Measurements from ENCODE around the gene DHCR7. TPM values are rescaled to one million over a fixed set of nuclear protein-coding genes. Genes with fewer than 3 reads are reported as not detected.

The DHCR7 gene
- total and polyA plus RNA-seq, 2 experiments from 2014 or later: 13.6 to 15.7 TPM

- DNase-seq: no peak
- Histone ChIP-seq H3K79me2 (ENCODE audit: insufficient read depth) (peaks cover 19% of the 10 kb centered on the region), H3K27me3 (replicated peaks; ENCODE audit: insufficient read depth) (no peaks in the 10 kb centered on the region), H2AFZ (no peak overlapping the region), H3K4me2 (ENCODE audit: unreplicated experiment) (no peak overlapping the region), H3K9me3 (ENCODE audit: low read depth) (no peaks in the 10 kb centered on the region), H3K9me2 (ENCODE audit: insufficient read depth) (no peaks in the 10 kb centered on the region), H3F3A (ENCODE audit: insufficient read depth) (no peaks in the 10 kb centered on the region), H3K4me1 (ENCODE audit: insufficient read depth) (no peaks in the 10 kb centered on the region), H3K4me3 (no peak overlapping the region), H4K20me1 (ENCODE audit: insufficient read depth) (no peaks in the 10 kb centered on the region), H3K9ac (no peak overlapping the region), H3K36me3 (ENCODE audit: low read depth) (peaks cover 32% of the 10 kb centered on the region; the same call in 1 of the 2 replicates), H3K27ac (no peak overlapping the region)
- TF ChIP-seq EZH2 (IDR thresholded peaks at IDR 0.05; ENCODE audit: insufficient read depth, poor library complexity, severe bottlenecking) (no peak), EZH2phosphoT487 (IDR thresholded peaks at IDR 0.05; ENCODE audit: insufficient read depth, low read depth) (no peak)
- 93 to 95% methylated on average over 10 of the region's 10 CpGs for WGBS, 2 experiments (ENCODE audit: low coverage in 1 of 2, low lambda C conversion rate in 2 of 2, missing lambda C conversion rate in 2 of 2)
- in situ Hi-C loops (cut with MboI): no loop called here
Observed at GRCh38 chr11:71456831-71457230, 8.6 kb upstream of the DHCR7 start.

DNA sequence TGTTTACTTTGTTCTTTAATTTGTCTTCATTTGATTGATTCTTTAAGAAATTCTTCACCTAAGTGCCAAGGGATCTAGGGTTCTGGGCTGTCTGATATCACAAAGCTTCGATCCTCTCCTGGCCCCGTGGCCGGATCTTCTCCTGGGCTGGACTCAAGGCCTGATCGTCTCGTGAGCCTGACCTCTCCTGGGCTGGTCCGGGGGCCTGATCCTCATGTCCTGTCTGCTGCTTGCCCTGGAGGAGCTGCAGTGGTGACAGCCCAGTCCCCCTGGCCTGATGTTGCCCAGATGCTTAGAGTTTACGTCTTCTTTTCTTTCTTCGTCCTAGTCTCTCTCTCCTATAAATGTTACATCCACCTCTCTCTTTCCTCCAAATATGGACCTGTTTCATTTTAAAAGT, 8.1 kb upstream of the DHCR7 start:
- H3K4me3 ChIP-seq: no peak overlapping the region
- no peaks in the 10 kb centered on the region for H3K9me3 ChIP-seq (ENCODE audit: low read depth)
- in situ Hi-C loops (cut with MboI): no loop called here
- TF ChIP-seq EZH2 (IDR thresholded peaks at IDR 0.05; ENCODE audit: insufficient read depth, poor library complexity, severe bottlenecking) (no peak), EZH2phosphoT487 (IDR thresholded peaks at IDR 0.05; ENCODE audit: insufficient read depth, low read depth) (no peak)
- peaks cover 32% of the 10 kb centered on the region; the same call in 1 of the 2 replicates for H3K36me3 ChIP-seq (ENCODE audit: low read depth)
- H3F3A ChIP-seq (ENCODE audit: insufficient read depth): no peaks in the 10 kb centered on the region
- 86 to 97% methylated on average over 7 to 8 of the region's 8 CpGs for WGBS, 2 experiments (ENCODE audit: low coverage in 1 of 2, low lambda C conversion rate in 2 of 2, missing lambda C conversion rate in 2 of 2)
- no peaks in the 10 kb centered on the region for H3K4me1 ChIP-seq (ENCODE audit: insufficient read depth)
- no peak overlapping the region for H3K4me2 ChIP-seq (ENCODE audit: unreplicated experiment)
- H4K20me1 ChIP-seq (ENCODE audit: insufficient read depth): no peaks in the 10 kb centered on the region
- H3K27ac ChIP-seq: no peak overlapping the region
- H3K9ac ChIP-seq: no peak overlapping the region
- no peaks in the 10 kb centered on the region for H3K9me2 ChIP-seq (ENCODE audit: insufficient read depth)
- no peak overlapping the region for H2AFZ ChIP-seq
- peaks cover 19% of the 10 kb centered on the region for H3K79me2 ChIP-seq (ENCODE audit: insufficient read depth)
- no peak for DNase-seq
- no peaks in the 10 kb centered on the region for H3K27me3 ChIP-seq (replicated peaks; ENCODE audit: insufficient read depth)

- H3K79me2 ChIP-seq (ENCODE audit: insufficient read depth): peaks cover 19% of the 10 kb centered on the region
- TF ChIP-seq EZH2phosphoT487 (IDR thresholded peaks at IDR 0.05; ENCODE audit: insufficient read depth, low read depth): no peak
- no peaks in the 10 kb centered on the region for H3F3A ChIP-seq (ENCODE audit: insufficient read depth)
- no peaks in the 10 kb centered on the region for H4K20me1 ChIP-seq (ENCODE audit: insufficient read depth)
- no peak overlapping the region for H2AFZ ChIP-seq
- no peaks in the 10 kb centered on the region for H3K27me3 ChIP-seq (replicated peaks; ENCODE audit: insufficient read depth)
- in situ Hi-C loops (cut with MboI): no loop called here
- no peak for DNase-seq
- 71 to 74% methylated on average over 7 of the region's 7 CpGs for WGBS, 2 experiments (ENCODE audit: low coverage in 1 of 2, low lambda C conversion rate in 2 of 2, missing lambda C conversion rate in 2 of 2)
- peaks cover 17% of the 10 kb centered on the region; the same call in 1 of the 2 replicates for H3K36me3 ChIP-seq (ENCODE audit: low read depth)
- no peak overlapping the region for H3K4me2 ChIP-seq (ENCODE audit: unreplicated experiment)
- H3K9me3 ChIP-seq (ENCODE audit: low read depth): no peaks in the 10 kb centered on the region
- H3K4me1 ChIP-seq (ENCODE audit: insufficient read depth): no peaks in the 10 kb centered on the region
- peak overlapping the region; percentile 97; the same call in 1 of the 2 replicates for H3K4me3 ChIP-seq
- H3K27ac ChIP-seq: no peak overlapping the region
- H3K9ac ChIP-seq: no peak overlapping the region
- no peaks in the 10 kb centered on the region for H3K9me2 ChIP-seq (ENCODE audit: insufficient read depth)
Observed at GRCh38 chr11:71454470-71455113, 6.4 kb upstream of the DHCR7 start.

DNA sequence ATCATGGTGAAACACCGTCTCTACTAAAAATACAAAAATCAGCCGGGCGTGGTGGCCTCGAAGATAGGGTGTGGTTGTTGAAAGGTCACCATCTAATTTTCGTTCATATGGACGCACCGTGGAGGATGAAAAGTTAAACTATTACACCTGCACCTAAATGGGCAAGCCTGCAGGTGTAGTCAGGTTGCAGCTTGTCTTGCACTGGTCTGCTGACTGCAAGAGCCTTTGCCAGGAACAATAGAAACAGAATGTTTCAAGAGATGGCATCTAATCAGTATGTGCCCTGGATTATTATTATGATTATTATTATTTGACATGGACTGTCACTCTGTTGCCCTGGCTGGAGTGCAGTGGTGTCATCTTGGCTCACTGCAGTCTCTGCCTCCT, 5.7 kb upstream of the DHCR7 start:
- H3K36me3 ChIP-seq (ENCODE audit: low read depth): peaks cover 15% of the 10 kb centered on the region; the same call in 1 of the 2 replicates
- WGBS, 2 experiments (ENCODE audit: low coverage in 1 of 2, low lambda C conversion rate in 2 of 2, missing lambda C conversion rate in 2 of 2): 57 to 60% methylated on average over 7 of the region's 7 CpGs
- H3K9me2 ChIP-seq (ENCODE audit: insufficient read depth): no peaks in the 10 kb centered on the region
- H3K4me1 ChIP-seq (ENCODE audit: insufficient read depth): no peaks in the 10 kb centered on the region
- no peaks in the 10 kb centered on the region for H3F3A ChIP-seq (ENCODE audit: insufficient read depth)
- H3K9ac ChIP-seq: peak overlapping the region; percentile 93
- in situ Hi-C loops (cut with MboI): no loop called here
- H3K4me2 ChIP-seq (ENCODE audit: unreplicated experiment): peak overlapping the region; percentile 94
- no peak for DNase-seq
- no peak for TF ChIP-seq EZH2 (IDR thresholded peaks at IDR 0.05; ENCODE audit: insufficient read depth, poor library complexity, severe bottlenecking)
- no peak for TF ChIP-seq EZH2phosphoT487 (IDR thresholded peaks at IDR 0.05; ENCODE audit: insufficient read depth, low read depth)
- H4K20me1 ChIP-seq (ENCODE audit: insufficient read depth): no peaks in the 10 kb centered on the region
- H3K27me3 ChIP-seq (replicated peaks; ENCODE audit: insufficient read depth): no peaks in the 10 kb centered on the region
- H2AFZ ChIP-seq: no peak overlapping the region
- peaks cover 19% of the 10 kb centered on the region for H3K79me2 ChIP-seq (ENCODE audit: insufficient read depth)
- no peaks in the 10 kb centered on the region for H3K9me3 ChIP-seq (ENCODE audit: low read depth)
- H3K4me3 ChIP-seq: peak overlapping the region; percentile 97
- no peak overlapping the region for H3K27ac ChIP-seq

Data from GM23248 (cell line).